ENCODE measurements around the gene DDX42.

Gene DDX42

DNA sequence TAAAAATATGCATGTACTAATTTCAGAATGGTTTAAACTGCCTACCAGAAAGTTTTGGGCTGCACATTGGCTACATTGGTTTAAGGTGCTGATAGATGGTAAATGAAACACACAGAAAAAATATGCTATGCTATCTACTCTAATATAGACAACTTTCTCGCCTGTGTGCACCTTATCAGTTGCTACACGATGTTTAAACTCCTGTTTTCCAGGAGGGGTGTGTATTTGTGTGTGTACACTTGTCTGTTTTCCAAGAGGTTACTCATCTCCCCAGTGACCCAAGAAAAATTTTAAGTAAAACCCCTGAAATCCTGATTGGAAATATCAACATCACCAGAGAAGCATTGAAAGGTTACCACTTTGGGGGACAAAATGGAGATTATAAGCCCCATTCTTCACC, 31.6 kb downstream of the DDX42 start:
- no peaks in the 10 kb centered on the region for H3K9me3 ChIP-seq (ENCODE audit: control insufficient read depth in 1 of 2, low read length in 2 of 2)
- no peaks in the 10 kb centered on the region for H3K27me3 ChIP-seq (ENCODE audit: low read depth, low read length)
- H3K4me1 ChIP-seq (ENCODE audit: control insufficient read depth in 1 of 2, insufficient read depth in 2 of 2, low read length in 2 of 2): no peaks in the 10 kb centered on the region
- H3K4me3 ChIP-seq (ENCODE audit: low read depth in 1 of 2, low read length in 2 of 2): no peak overlapping the region
- H3K27ac ChIP-seq (ENCODE audit: low read length): no peak overlapping the region
- H3K36me3 ChIP-seq (ENCODE audit: control insufficient read depth in 1 of 2, insufficient read depth in 2 of 2, low read length in 2 of 2): peaks cover 62 to 85% of the 10 kb centered on the region in 2 donors

DNA sequence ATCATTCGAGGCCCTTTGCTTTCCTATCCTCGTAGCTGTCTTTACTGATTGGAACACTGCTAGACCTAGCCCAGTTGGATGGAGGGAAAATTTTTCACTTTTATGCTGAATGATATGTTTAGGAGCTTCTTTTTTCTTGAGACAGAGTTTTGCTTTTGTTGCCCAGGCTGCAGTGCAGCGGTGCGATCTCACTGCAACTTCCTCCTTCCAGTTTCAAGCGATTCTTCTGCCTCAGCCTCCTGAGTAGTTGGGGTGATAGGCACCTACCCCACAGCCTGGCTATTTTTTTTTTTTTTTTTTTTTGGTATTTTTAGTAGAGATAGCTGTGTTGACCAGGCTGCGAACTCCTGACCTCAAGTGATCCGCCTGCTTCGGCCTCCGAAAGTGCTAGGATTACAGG, 36.0 kb downstream of the DDX42 start:
- Histone ChIP-seq H3K9me3 (ENCODE audit: control insufficient read depth in 1 of 2, low read length in 2 of 2) (no peaks in the 10 kb centered on the region), H3K27ac (ENCODE audit: low read length) (no peak overlapping the region), H3K27me3 (ENCODE audit: low read depth, low read length) (no peaks in the 10 kb centered on the region), H3K4me3 (ENCODE audit: low read depth in 1 of 2, low read length in 2 of 2) (no peak overlapping the region), H3K36me3 (ENCODE audit: control insufficient read depth in 1 of 2, insufficient read depth in 2 of 2, low read length in 2 of 2) (peaks cover 83 to 95% of the 10 kb centered on the region in 2 donors), H3K4me1 (ENCODE audit: control insufficient read depth in 1 of 2, insufficient read depth in 2 of 2, low read length in 2 of 2) (no peaks in the 10 kb centered on the region)

DNA sequence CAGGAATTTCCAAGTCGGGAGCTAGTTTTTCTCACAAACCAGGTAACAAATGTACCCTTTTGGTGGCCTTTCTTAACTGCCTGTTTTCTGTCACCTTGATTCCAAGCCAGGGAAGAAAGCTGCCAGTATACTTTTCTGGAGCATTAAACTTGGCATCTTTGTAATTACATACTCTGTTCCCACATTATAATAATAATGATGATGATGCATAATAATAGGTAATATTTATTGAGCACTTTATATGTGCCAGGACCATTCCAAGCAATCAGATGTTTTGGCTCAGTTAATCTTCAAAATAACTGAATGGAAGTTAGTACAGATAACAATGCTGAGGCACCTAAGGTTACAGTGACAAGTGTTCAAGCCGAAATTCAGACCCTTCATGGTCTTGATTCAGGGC, 42.2 kb downstream of the DDX42 start:
- Histone ChIP-seq H3K4me1 (ENCODE audit: control insufficient read depth in 1 of 2, insufficient read depth in 2 of 2, low read length in 2 of 2) (no peaks in the 10 kb centered on the region), H3K27me3 (ENCODE audit: low read depth, low read length) (no peaks in the 10 kb centered on the region), H3K27ac (ENCODE audit: low read length) (no peak overlapping the region), H3K9me3 (ENCODE audit: control insufficient read depth in 1 of 2, low read length in 2 of 2) (no peaks in the 10 kb centered on the region), H3K4me3 (ENCODE audit: low read depth in 1 of 2, low read length in 2 of 2) (no peak overlapping the region), H3K36me3 (ENCODE audit: control insufficient read depth in 1 of 2, insufficient read depth in 2 of 2, low read length in 2 of 2) (peaks cover 89 to 100% of the 10 kb centered on the region in 2 donors)

DNA sequence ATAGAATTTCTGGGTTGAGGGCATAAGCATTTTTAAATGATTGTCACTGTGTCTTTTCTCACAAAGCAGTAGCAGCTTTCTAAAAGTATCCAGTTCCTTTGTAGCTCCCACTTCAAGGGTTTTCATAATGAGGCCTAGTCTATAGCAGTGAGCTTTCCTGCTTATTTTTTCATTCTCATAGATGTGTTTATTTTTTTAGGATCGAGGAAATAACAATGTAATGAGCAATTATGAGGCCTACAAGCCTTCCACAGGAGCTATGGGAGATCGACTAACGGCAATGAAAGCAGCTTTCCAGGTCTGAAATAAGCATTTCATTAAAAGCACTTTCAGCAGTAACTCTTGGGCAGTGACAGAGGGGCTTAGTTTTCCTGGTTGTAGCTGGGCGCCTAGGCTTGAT, 42.7 kb downstream of the DDX42 start:
- Histone ChIP-seq H3K27ac (ENCODE audit: low read length) (no peak overlapping the region), H3K9me3 (ENCODE audit: control insufficient read depth in 1 of 2, low read length in 2 of 2) (no peaks in the 10 kb centered on the region), H3K4me1 (ENCODE audit: control insufficient read depth in 1 of 2, insufficient read depth in 2 of 2, low read length in 2 of 2) (no peaks in the 10 kb centered on the region), H3K36me3 (ENCODE audit: control insufficient read depth in 1 of 2, insufficient read depth in 2 of 2, low read length in 2 of 2) (peaks cover 89 to 100% of the 10 kb centered on the region in 2 donors), H3K4me3 (ENCODE audit: low read depth in 1 of 2, low read length in 2 of 2) (no peak overlapping the region), H3K27me3 (ENCODE audit: low read depth, low read length) (no peaks in the 10 kb centered on the region)

DNA sequence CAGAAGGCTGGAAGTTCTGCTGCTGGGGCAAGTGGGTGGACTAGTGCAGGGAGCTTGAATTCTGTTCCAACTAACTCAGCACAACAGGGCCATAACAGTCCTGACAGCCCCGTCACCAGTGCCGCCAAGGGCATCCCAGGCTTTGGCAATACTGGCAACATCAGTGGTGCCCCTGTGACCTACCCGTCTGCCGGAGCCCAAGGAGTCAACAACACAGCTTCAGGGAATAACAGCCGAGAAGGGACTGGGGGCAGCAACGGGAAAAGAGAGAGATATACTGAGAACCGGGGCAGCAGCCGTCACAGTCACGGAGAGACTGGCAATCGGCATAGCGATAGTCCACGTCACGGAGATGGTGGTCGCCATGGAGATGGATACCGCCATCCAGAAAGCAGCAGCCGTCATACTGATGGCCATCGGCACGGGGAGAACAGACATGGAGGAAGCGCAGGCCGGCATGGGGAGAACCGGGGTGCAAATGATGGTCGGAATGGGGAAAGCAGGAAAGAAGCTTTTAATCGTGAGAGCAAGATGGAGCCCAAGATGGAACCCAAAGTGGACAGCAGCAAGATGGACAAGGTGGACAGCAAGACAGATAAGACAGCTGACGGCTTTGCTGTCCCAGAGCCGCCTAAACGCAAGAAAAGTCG, 43.9 kb downstream of the DDX42 start:
- H3K4me3 ChIP-seq (ENCODE audit: low read depth in 1 of 2, low read length in 2 of 2): no peak overlapping the region
- H3K27me3 ChIP-seq (ENCODE audit: low read depth, low read length): no peaks in the 10 kb centered on the region
- no peak overlapping the region for H3K27ac ChIP-seq (ENCODE audit: low read length)
- no peaks in the 10 kb centered on the region for H3K9me3 ChIP-seq (ENCODE audit: control insufficient read depth in 1 of 2, low read length in 2 of 2)
- no peaks in the 10 kb centered on the region for H3K4me1 ChIP-seq (ENCODE audit: control insufficient read depth in 1 of 2, insufficient read depth in 2 of 2, low read length in 2 of 2)
- H3K36me3 ChIP-seq (ENCODE audit: control insufficient read depth in 1 of 2, insufficient read depth in 2 of 2, low read length in 2 of 2): peaks cover 90 to 100% of the 10 kb centered on the region in 2 donors

DNA sequence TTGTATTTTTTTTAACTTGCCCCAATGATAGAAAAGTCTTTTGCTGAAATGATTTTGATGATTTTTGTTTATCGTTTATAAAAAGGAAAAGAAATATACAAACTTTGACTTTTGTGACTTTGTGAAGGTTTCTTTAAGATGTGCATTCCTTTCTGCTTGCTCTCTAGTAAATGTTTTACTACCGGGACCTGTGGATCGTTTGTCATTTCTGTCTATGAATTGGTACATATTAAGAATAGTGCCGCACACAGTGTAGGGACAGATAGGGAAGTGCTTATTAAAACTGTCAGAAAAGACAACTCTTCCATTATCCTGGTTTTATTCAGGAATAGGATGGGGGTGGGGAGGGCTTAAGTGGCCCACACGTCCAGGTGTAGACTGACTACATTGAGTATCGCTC, 45.2 kb downstream of the DDX42 start:
- Histone ChIP-seq H3K27me3 (ENCODE audit: low read depth, low read length) (no peaks in the 10 kb centered on the region), H3K27ac (ENCODE audit: low read length) (no peak overlapping the region), H3K9me3 (ENCODE audit: control insufficient read depth in 1 of 2, low read length in 2 of 2) (no peaks in the 10 kb centered on the region), H3K4me1 (ENCODE audit: control insufficient read depth in 1 of 2, insufficient read depth in 2 of 2, low read length in 2 of 2) (no peaks in the 10 kb centered on the region), H3K4me3 (ENCODE audit: low read depth in 1 of 2, low read length in 2 of 2) (no peak overlapping the region), H3K36me3 (ENCODE audit: control insufficient read depth in 1 of 2, insufficient read depth in 2 of 2, low read length in 2 of 2) (peaks cover 88 to 99% of the 10 kb centered on the region in 2 donors)

DNA sequence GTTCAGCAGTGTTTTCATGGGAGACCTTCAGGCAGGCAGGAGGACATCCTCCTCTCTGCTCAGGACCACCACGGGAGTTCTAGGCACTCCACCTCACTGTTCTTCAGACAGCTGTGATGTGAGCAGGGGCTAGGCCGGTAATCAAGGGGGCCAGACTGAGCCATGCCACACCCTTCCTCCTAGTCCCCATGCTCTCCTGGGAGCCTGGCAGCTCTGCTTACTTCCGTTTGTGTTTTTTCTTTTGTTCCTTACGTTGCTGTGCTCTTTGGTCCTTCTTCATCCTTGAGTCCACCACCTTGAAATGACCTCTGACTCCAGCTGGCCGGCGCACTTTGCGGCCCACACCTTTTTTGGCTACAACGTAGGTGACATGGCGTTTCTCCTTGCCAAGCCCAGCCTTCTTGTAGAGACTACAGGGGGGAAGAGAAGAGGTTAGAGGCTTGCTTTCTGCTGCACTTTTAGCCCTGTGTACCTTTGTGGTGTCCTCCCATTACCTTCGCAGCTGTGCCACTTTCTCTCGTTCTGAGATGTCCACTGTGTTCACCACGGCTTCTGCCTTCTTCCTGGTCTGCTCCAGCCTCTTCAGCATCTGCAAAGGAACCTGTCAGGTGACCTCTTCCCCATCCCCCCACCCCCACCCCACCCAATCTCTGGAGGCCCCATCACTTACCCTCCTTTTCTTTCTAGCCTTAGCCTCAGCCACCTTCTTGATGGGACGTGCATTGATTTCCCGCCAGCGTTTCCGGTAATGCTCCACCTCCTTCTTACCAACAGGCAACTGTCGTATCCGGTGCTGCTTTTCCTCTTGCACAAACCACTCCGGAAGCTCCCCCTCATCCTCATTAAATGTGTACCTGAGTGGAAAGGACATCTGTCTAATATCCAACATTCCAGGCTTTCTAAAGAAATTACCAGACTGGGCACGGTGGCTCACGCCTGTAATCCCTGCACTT, 45.9 kb downstream of the DDX42 start:
- no peaks in the 10 kb centered on the region for H3K27me3 ChIP-seq (ENCODE audit: low read depth, low read length)
- H3K27ac ChIP-seq (ENCODE audit: low read length): no peak overlapping the region
- H3K36me3 ChIP-seq (ENCODE audit: control insufficient read depth in 1 of 2, insufficient read depth in 2 of 2, low read length in 2 of 2): peaks cover 90 to 99% of the 10 kb centered on the region in 2 donors
- H3K4me1 ChIP-seq (ENCODE audit: control insufficient read depth in 1 of 2, insufficient read depth in 2 of 2, low read length in 2 of 2): no peaks in the 10 kb centered on the region
- H3K4me3 ChIP-seq (ENCODE audit: low read depth in 1 of 2, low read length in 2 of 2): no peak overlapping the region
- H3K9me3 ChIP-seq (ENCODE audit: control insufficient read depth in 1 of 2, low read length in 2 of 2): no peaks in the 10 kb centered on the region

DNA sequence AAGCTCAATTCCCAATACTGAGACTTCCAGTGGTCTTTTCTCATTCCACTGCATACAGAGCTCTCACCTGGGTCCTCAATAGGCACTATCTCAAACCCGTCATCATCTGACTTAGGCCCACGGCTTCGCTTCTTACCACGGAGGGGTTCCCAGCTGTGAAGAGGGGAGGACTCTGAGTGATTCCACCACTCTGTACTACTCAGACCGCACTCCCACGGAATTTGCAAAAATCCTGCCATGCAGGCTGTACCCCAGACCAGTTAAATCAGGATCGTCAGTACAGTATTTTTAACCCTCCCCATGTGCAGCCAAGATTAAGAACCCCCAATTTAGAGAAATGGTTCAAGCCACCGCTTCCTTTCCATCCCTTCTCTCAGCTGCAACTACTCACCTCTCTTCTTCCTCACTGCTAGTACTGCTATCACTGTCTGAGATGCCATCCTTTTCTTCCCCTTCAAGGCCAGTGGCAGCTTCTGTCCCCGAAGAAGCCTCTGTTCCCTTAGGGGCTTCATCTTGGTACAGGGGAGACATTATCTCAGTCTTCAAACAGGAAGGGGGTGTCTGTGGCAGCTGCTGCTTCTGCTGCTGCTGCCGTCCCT, 47.1 kb downstream of the DDX42 start:
- peaks cover 86 to 94% of the 10 kb centered on the region in 2 donors for H3K36me3 ChIP-seq (ENCODE audit: control insufficient read depth in 1 of 2, insufficient read depth in 2 of 2, low read length in 2 of 2)
- peaks cover 4 to 5% of the 10 kb centered on the region in 2 donors for H3K4me1 ChIP-seq (ENCODE audit: control insufficient read depth in 1 of 2, insufficient read depth in 2 of 2, low read length in 2 of 2)
- H3K27ac ChIP-seq (ENCODE audit: low read length): no peak overlapping the region
- no peak overlapping the region for H3K4me3 ChIP-seq (ENCODE audit: low read depth in 1 of 2, low read length in 2 of 2)
- H3K27me3 ChIP-seq (ENCODE audit: low read depth, low read length): no peaks in the 10 kb centered on the region
- no peaks in the 10 kb centered on the region for H3K9me3 ChIP-seq (ENCODE audit: control insufficient read depth in 1 of 2, low read length in 2 of 2)

DNA sequence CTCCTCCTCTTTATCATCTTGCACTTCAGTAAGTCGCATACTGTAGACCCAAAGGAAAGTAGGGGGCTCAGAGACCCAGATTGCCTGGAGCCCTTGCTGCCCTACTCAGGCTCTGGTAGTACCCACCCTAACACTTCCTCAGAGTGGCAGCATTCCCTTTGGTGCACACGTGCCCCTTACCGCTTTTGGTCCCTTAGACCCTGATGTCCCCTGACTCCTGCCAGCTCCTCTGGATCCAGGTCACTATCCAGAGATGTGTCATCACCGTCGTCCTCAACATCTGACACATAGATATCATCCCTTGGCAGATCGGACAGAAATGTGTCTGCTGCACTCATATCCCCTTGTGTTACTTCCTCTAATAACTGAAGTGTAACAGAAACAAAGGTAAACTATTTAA, 47.8 kb downstream of the DDX42 start:
- Histone ChIP-seq H3K27ac (ENCODE audit: low read length) (no peak overlapping the region), H3K4me1 (ENCODE audit: control insufficient read depth in 1 of 2, insufficient read depth in 2 of 2, low read length in 2 of 2) (peaks cover 9% of the 10 kb centered on the region in 2 donors), H3K9me3 (ENCODE audit: control insufficient read depth in 1 of 2, low read length in 2 of 2) (no peaks in the 10 kb centered on the region), H3K36me3 (ENCODE audit: control insufficient read depth in 1 of 2, insufficient read depth in 2 of 2, low read length in 2 of 2) (peaks cover 78 to 86% of the 10 kb centered on the region in 2 donors), H3K27me3 (ENCODE audit: low read depth, low read length) (no peaks in the 10 kb centered on the region), H3K4me3 (ENCODE audit: low read depth in 1 of 2, low read length in 2 of 2) (no peak overlapping the region)

DNA sequence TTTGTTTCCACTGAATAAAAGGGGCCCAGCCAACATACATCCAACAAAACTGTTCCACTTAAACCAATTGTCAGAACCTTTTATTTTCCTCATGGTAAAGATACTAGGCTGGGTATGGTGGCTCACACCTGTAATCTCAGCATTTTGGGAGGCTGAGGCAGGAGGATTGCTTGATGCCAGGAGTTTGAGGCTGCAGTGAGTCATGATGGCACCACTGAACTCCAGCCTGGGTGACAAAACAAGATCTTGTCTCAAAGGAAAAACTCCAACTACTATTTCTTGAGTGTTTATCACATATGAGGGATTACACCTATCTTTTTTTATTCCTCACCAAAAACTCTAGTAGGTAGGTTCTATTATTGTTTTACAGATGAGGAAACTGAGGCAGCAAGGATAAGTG, 48.6 kb downstream of the DDX42 start:
- Histone ChIP-seq H3K27me3 (ENCODE audit: low read depth, low read length) (no peaks in the 10 kb centered on the region), H3K4me3 (ENCODE audit: low read depth in 1 of 2, low read length in 2 of 2) (no peak overlapping the region), H3K27ac (ENCODE audit: low read length) (no peak overlapping the region), H3K9me3 (ENCODE audit: control insufficient read depth in 1 of 2, low read length in 2 of 2) (no peaks in the 10 kb centered on the region), H3K4me1 (ENCODE audit: control insufficient read depth in 1 of 2, insufficient read depth in 2 of 2, low read length in 2 of 2) (peaks cover 9% of the 10 kb centered on the region in 2 donors), H3K36me3 (ENCODE audit: control insufficient read depth in 1 of 2, insufficient read depth in 2 of 2, low read length in 2 of 2) (peaks cover 71 to 79% of the 10 kb centered on the region in 2 donors)

DNA sequence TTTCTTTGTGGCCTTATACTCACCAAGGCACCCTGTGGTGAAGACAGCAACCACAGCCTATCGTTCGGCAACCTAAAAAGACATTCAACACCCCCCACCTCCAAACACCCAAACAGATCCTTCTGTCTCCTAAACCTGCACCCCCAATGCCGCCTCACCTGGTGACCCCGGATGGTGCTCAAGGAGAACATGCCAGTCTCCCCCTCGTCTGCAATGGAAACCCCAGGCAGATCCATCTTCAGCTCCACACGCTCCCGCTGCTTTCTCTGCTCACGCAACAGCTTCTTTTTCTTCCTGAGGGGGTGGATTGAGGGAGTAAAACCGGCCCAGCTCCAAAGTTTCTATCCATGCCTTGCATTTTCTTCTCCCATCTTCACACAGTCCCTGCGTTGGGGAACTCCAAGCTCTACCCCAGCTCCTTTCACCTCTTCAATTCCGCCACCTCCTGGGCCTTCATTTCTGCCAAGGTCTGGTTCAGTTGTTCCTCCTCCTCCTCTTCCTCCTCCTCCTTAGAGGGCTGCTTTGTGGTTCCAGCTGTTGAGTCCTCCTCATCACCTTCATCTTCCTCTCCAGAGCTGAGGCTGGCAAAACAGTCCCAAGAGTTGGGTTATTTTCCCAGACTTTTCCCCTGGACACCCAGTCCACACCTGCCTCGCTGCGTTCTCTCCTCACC, 49.8 kb downstream of the DDX42 start:
- Histone ChIP-seq H3K4me3 (ENCODE audit: low read depth in 1 of 2, low read length in 2 of 2) (no peak overlapping the region), H3K36me3 (ENCODE audit: control insufficient read depth in 1 of 2, insufficient read depth in 2 of 2, low read length in 2 of 2) (peaks cover 58 to 66% of the 10 kb centered on the region in 2 donors), H3K27me3 (ENCODE audit: low read depth, low read length) (no peaks in the 10 kb centered on the region), H3K4me1 (ENCODE audit: control insufficient read depth in 1 of 2, insufficient read depth in 2 of 2, low read length in 2 of 2) (peaks cover 13 to 19% of the 10 kb centered on the region in 2 donors), H3K9me3 (ENCODE audit: control insufficient read depth in 1 of 2, low read length in 2 of 2) (no peaks in the 10 kb centered on the region), H3K27ac (ENCODE audit: low read length) (no peak overlapping the region)

Data from muscle layer of duodenum (tissue), 2 donors.